Cardiac muscle cell (in vitro differentiated cells and primary cell): ENCODE results near the gene ICE2. TPM values are rescaled to one million over a fixed set of nuclear protein-coding genes. Genes with fewer than 3 reads are reported as not detected.
A peak's percentile ranks its signal among the peaks of the same experiment; 100 is the strongest.

ENCODE experiments used
- DNase-seq, 2 donors: peaks; one replicate each; pipeline versions ENCODE4 v3.0.0 to v3.0.0-alpha.2; 2010 to 2017; ENCODE audit warnings: low read depth in 1 of 2, low spot score in 1 of 2
- H3K27ac ChIP-seq: fragments of 200-600 bp; sonication (generic); 2 replicates; pipeline ENCODE4 v1.5.1; 2016
- H3K27me3 ChIP-seq: fragments of 200-600 bp; sonication (generic); 2 replicates; pipeline ENCODE4 v1.6.0; 2016; ENCODE audit warnings: control low read depth
- H3K36me3 ChIP-seq: fragments of 200-600 bp; sonication (generic); 2 replicates; pipeline ENCODE4 v1.5.1; 2016; ENCODE audit warnings: control low read depth
- H3K4me1 ChIP-seq: fragments of 200-600 bp; sonication (generic); 2 replicates; pipeline ENCODE4 v1.8.1; 2017; ENCODE audit warnings: low read depth, mild to moderate bottlenecking, mixed run types
- H3K4me3 ChIP-seq: fragments of 200-600 bp; sonication (generic); 2 replicates; pipeline ENCODE4 v1.5.1; 2016; ENCODE audit warnings: mild to moderate bottlenecking
- H3K9me3 ChIP-seq: fragments of 200-600 bp; sonication (generic); 2 replicates; pipeline ENCODE4 v1.5.1; 2017; ENCODE audit warnings: low read depth, mild to moderate bottlenecking, control low read depth
- CTCF ChIP-seq: IDR thresholded peaks from 2 replicates; pipeline ENCODE4 v1.5.1; 2012; ENCODE audit warnings: low read depth, mild to moderate bottlenecking, low read length
- polyA plus RNA-seq: library from polyadenylated mRNA; unstranded; fragments of >200 nt; fragmentation: Nextera tagmentation; extraction: Ambion mirVana; gene quantifications from 2 replicates; pipeline ENCODE4 v1.2.1, GENCODE V29; 2016
- total RNA-seq: library from RNA; depleted of rRNA; stranded (reverse); fragments of >200 nt; gene quantifications from 2 replicates; pipeline ENCODE4 v1.2.3, GENCODE V29; 2016

ICE2 gene
- total and polyA plus RNA-seq, 2 experiments from 2014 or later, result 26.4 to 41.5 TPM

- Histone ChIP-seq H3K27ac (peak overlapping the region; percentile 86), H3K4me3 (no peak overlapping the region), H3K27me3 (no peaks in the 10 kb centered on the region), H3K36me3 (no peaks in the 10 kb centered on the region), H3K9me3 (no peaks in the 10 kb centered on the region), H3K4me1 (peaks cover 33% of the 10 kb centered on the region)
- peak; percentile 60 to 85 for DNase-seq
- TF ChIP-seq CTCF, result no peak
Observed at GRCh38 chr15:60374628-60375081, 104.3 kb downstream of the ICE2 start.

- no peak for DNase-seq
- Histone ChIP-seq H3K4me1 (peaks cover 29% of the 10 kb centered on the region), H3K27ac (peak overlapping the region; percentile 86), H3K9me3 (no peaks in the 10 kb centered on the region), H3K36me3 (no peaks in the 10 kb centered on the region), H3K27me3 (no peaks in the 10 kb centered on the region), H3K4me3 (no peak overlapping the region)
- TF ChIP-seq CTCF, result no peak
Observed at GRCh38 chr15:60374209-60374608, 104.7 kb downstream of the ICE2 start.

- no peak for TF ChIP-seq CTCF
- no peak for DNase-seq
- Histone ChIP-seq H3K27ac (peak overlapping the region; percentile 86), H3K36me3 (no peaks in the 10 kb centered on the region), H3K27me3 (no peaks in the 10 kb centered on the region), H3K4me1 (peaks cover 29% of the 10 kb centered on the region), H3K4me3 (no peak overlapping the region), H3K9me3 (no peaks in the 10 kb centered on the region)
Observed at GRCh38 chr15:60373745-60374144, 105.2 kb downstream of the ICE2 start.

DNA sequence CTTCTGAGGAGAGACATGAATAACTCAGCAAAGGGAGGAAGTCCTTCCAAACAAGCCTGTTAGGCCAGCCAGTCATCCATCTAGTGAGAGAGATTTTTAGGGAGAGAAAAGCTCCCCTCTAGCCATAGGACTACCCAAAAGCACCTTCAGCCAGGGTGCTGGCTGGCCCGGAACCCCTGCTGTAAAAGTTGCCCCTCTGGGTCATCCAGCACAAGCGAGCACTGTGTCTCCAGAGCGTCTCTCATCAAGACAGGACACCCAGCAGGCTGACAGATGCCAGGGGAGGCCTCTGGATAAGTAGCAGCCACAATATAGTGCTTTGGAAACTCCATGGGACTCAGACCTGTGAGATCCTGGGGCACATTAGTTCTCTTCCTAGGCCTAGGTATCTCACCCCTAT is 105.6 kb downstream of the ICE2 start:
- DNase-seq, result no peak
- TF ChIP-seq CTCF, result no peak
- H3K9me3 ChIP-seq, result no peaks in the 10 kb centered on the region
- H3K27me3 ChIP-seq, result no peaks in the 10 kb centered on the region
- H3K27ac ChIP-seq, result peak overlapping the region; percentile 86
- H3K4me1 ChIP-seq, result peaks cover 29% of the 10 kb centered on the region
- no peak overlapping the region for H3K4me3 ChIP-seq
- no peaks in the 10 kb centered on the region for H3K36me3 ChIP-seq

- no peak for DNase-seq
- H3K27me3 ChIP-seq, result no peaks in the 10 kb centered on the region
- peaks cover 29% of the 10 kb centered on the region for H3K4me1 ChIP-seq
Observed at GRCh38 chr15:60372756-60373155, 106.2 kb downstream of the ICE2 start.

More at GRCh38 chr15:60372756-60373155, 106.2 kb downstream of the ICE2 start:
- H3K36me3 ChIP-seq, result no peaks in the 10 kb centered on the region
- no peak for TF ChIP-seq CTCF
- no peak overlapping the region for H3K27ac ChIP-seq
- H3K4me3 ChIP-seq, result no peak overlapping the region
- H3K9me3 ChIP-seq, result no peaks in the 10 kb centered on the region
